DND-41 (cell line): ENCODE data around the gene PLD1.

Source experiments
- ATAC-seq: fragments of 200-7000 bp; cut with Tn5 transposase; 3 replicates; pipeline ENCODE4 v1.9.1; 2021; ENCODE audit warnings: low read depth; ENCODE audit not compliant: insufficient read depth
- DNase-seq: peaks from one replicate; pipeline ENCODE4 v3.0.0-alpha.2; 2020
- H2AFZ ChIP-seq: 2 replicates; pipeline ENCODE4 v1.6.0; 2012; ENCODE audit warnings: low read depth, low read length
- H3K27ac ChIP-seq: 2 replicates; pipeline ENCODE4 v1.5.1; 2012; ENCODE audit warnings: low read length, inconsistent platforms
- H3K27me3 ChIP-seq: fragments of 200-600 bp; sonication (generic); 2 replicates; pipeline ENCODE4 v1.6.0; 2012; ENCODE audit warnings: low read length, mild to moderate bottlenecking, inconsistent platforms; ENCODE audit not compliant: insufficient read depth, poor library complexity
- H3K36me3 ChIP-seq: 2 replicates; pipeline ENCODE4 v1.5.1; 2012; ENCODE audit warnings: low read length, inconsistent platforms; ENCODE audit not compliant: insufficient read depth
- H3K4me1 ChIP-seq: 2 replicates; pipeline ENCODE4 v1.5.1; 2012; ENCODE audit warnings: mild to moderate bottlenecking, low read length; ENCODE audit not compliant: insufficient read depth
- H3K4me2 ChIP-seq: 2 replicates; pipeline ENCODE4 v1.6.0; 2012; ENCODE audit warnings: mild to moderate bottlenecking, moderate library complexity, low read length, inconsistent platforms; ENCODE audit not compliant: insufficient read depth
- H3K4me3 ChIP-seq, 2 experiments: fragments of 200-600 bp in 1 of 2; shearing (Covaris generic) in 1 of 2; 2 replicates each; pipeline ENCODE4 v1.5.1; 2012 to 2016; ENCODE audit warnings: inconsistent platforms in 2 of 2, low read length in 2 of 2, mild to moderate bottlenecking in 2 of 2, low read depth in 1 of 2, moderate library complexity in 1 of 2
- H3K79me2 ChIP-seq: 2 replicates; pipeline ENCODE4 v1.6.0; 2012; ENCODE audit warnings: low read length, inconsistent platforms; ENCODE audit not compliant: insufficient read depth
- H3K9ac ChIP-seq: 2 replicates; pipeline ENCODE4 v1.6.0; 2012; ENCODE audit warnings: low read depth, mild to moderate bottlenecking, inconsistent platforms, low read length, moderate library complexity
- H3K9me3 ChIP-seq: 2 replicates; pipeline ENCODE4 v1.5.1; 2012; ENCODE audit warnings: low read length, moderate library complexity, mild to moderate bottlenecking, inconsistent platforms; ENCODE audit not compliant: insufficient read depth, severe bottlenecking
- H4K20me1 ChIP-seq: 2 replicates; pipeline ENCODE4 v1.6.0; 2012; ENCODE audit warnings: low read length; ENCODE audit not compliant: insufficient read depth
- CTCF ChIP-seq: IDR thresholded peaks from 2 replicates; pipeline ENCODE4 v1.5.1; 2012; ENCODE audit warnings: borderline replicate concordance, low read length, moderate library complexity, mild to moderate bottlenecking; ENCODE audit not compliant: poor library complexity, severe bottlenecking; ENCODE audit errors: extremely low read depth
- EZH2 ChIP-seq: IDR thresholded peaks from 3 replicates; pipeline ENCODE4 v1.6.1; 2012; ENCODE audit warnings: borderline replicate concordance, low read depth, mild to moderate bottlenecking, moderate library complexity, low read length, inconsistent platforms; ENCODE audit not compliant: severe bottlenecking

Gene PLD1

DNA sequence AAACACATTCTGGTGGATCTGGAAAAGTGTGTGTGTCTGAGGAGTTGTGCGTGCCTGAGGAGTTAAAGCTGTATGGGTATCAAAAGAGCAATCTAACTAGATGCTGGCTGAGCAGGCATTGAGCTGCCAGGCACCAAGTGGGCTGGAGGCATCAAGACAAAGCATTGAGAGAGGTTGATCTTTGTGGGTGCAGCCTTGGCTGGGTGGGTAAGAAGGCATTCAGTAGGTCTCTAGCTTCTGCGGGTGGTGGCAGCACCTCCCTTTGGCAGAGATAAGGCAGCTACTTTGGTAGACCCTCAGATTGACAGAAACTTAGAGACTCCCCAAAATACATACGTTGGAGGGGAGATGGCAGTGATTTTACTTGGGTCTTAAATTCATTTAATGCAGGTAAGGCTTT, 17.1 kb upstream of the PLD1 start:
- no peaks in the 10 kb centered on the region for H3K36me3 ChIP-seq
- H3K79me2 ChIP-seq, result no peaks in the 10 kb centered on the region
- H3K27me3 ChIP-seq, result peaks cover 14% of the 10 kb centered on the region
- no peak overlapping the region for H3K27ac ChIP-seq
- TF ChIP-seq EZH2 (no peak), CTCF (no peak)
- no peak overlapping the region for H3K4me3 ChIP-seq
- no peak overlapping the region for H2AFZ ChIP-seq
- no peak overlapping the region for H3K4me2 ChIP-seq
- no peak for DNase-seq
- no peaks in the 10 kb centered on the region for H3K4me1 ChIP-seq
- no peak overlapping the region for H3K9ac ChIP-seq
- no peaks in the 10 kb centered on the region for H4K20me1 ChIP-seq
- H3K9me3 ChIP-seq, result no peaks in the 10 kb centered on the region
- no peak for ATAC-seq

GRCh38 chr3:171825222-171825828, 15.0 kb upstream of the PLD1 start:
- DNase-seq (no peak), ATAC-seq (no peak)
- no peak for TF ChIP-seq EZH2
- no peak for TF ChIP-seq CTCF
- Histone ChIP-seq H2AFZ (no peak overlapping the region), H3K27me3 (peaks cover 13% of the 10 kb centered on the region), H3K4me2 (no peak overlapping the region), H3K9ac (no peak overlapping the region), H3K4me1 (no peaks in the 10 kb centered on the region), H3K36me3 (no peaks in the 10 kb centered on the region), H3K4me3 (no peak overlapping the region), H3K79me2 (no peaks in the 10 kb centered on the region), H3K27ac (no peak overlapping the region), H3K9me3 (no peaks in the 10 kb centered on the region), H4K20me1 (no peaks in the 10 kb centered on the region)

- H3K27me3 ChIP-seq, result peaks cover 9% of the 10 kb centered on the region
- no peak overlapping the region for H3K4me3 ChIP-seq
- H3K36me3 ChIP-seq, result no peaks in the 10 kb centered on the region
- H2AFZ ChIP-seq, result no peak overlapping the region
- DNase-seq (no peak), ATAC-seq (no peak)
- no peak for TF ChIP-seq CTCF
- TF ChIP-seq EZH2, result no peak
- H3K4me1 ChIP-seq, result no peaks in the 10 kb centered on the region
- H4K20me1 ChIP-seq, result no peaks in the 10 kb centered on the region
- no peaks in the 10 kb centered on the region for H3K9me3 ChIP-seq
- H3K79me2 ChIP-seq, result no peaks in the 10 kb centered on the region
- H3K9ac ChIP-seq, result no peak overlapping the region
- H3K4me2 ChIP-seq, result no peak overlapping the region
- no peak overlapping the region for H3K27ac ChIP-seq
These were observed 14.5 kb upstream of the PLD1 start for GRCh38 chr3:171824824-171825221.

DNA sequence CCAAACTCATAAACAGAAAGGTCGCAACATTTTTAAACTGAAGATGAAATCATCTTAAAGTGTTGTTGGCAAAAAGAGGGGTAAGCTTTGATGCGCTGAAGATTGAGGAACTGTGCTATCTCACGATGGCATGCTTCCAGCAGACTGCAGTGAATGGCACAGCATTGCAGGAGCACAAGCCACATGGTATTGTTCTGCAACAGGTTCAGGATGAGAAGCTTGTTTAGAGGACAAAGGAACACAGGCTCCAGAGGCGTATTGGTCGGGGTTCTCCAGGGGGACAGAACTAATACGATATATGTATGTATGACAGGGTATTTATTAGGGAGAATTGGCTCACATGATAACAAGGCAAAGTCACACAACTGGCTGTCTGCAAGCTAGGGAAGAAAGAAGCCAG, 13.8 kb upstream of the PLD1 start:
- Histone ChIP-seq H3K79me2 (no peaks in the 10 kb centered on the region), H3K27me3 (peaks cover 5% of the 10 kb centered on the region), H3K4me1 (no peaks in the 10 kb centered on the region), H3K4me2 (no peak overlapping the region), H3K27ac (no peak overlapping the region), H3K4me3 (no peak overlapping the region), H4K20me1 (no peaks in the 10 kb centered on the region), H2AFZ (no peak overlapping the region), H3K36me3 (no peaks in the 10 kb centered on the region), H3K9me3 (no peaks in the 10 kb centered on the region), H3K9ac (no peak overlapping the region)
- TF ChIP-seq EZH2 (no peak), CTCF (no peak)
- ATAC-seq (no peak), DNase-seq (no peak)
